NCI-H2227 treated with DMSO at 0.1 percent for 48 hours (cell line): ENCODE results near the gene PCDH7.

ENCODE experiments used
- DNase-seq: peaks from one replicate; lab custom pipeline; 2025; lab: John Stamatoyannopoulos, UW

Gene PCDH7

GRCh38 chr4:30720021-30720660, at the start of gene PCDH7:
Gene PCDH7 (plus strand): TSS chr4:30720369. CDS start chr4:30721423, 1,054 bp downstream.
- no peak for DNase-seq

GRCh38 chr4:30671926-30672448, 48.2 kb upstream of the PCDH7 start:
- DNase-seq: no peak

- DNase-seq: no peak
These were observed 24.0 kb upstream of the PCDH7 start for GRCh38 chr4:30696191-30696590.

- DNase-seq: no peak
These were observed 5.6 kb upstream of the PCDH7 start for GRCh38 chr4:30714408-30715031.

GRCh38 chr4:30716158-30716557, 4.0 kb upstream of the PCDH7 start:
- no peak for DNase-seq

GRCh38 chr4:30716681-30717207, 3.4 kb upstream of the PCDH7 start:
- no peak for DNase-seq

GRCh38 chr4:30717208-30718020, 2.8 kb upstream of the PCDH7 start:
- no peak for DNase-seq

- no peak for DNase-seq
These were observed 2.1 kb upstream of the PCDH7 start for GRCh38 chr4:30718021-30718542.

GRCh38 chr4:30718641-30719453, 1.3 kb upstream of the PCDH7 start:
- DNase-seq: no peak

GRCh38 chr4:30719454-30720020, 632 bp upstream of the PCDH7 start:
- DNase-seq: no peak

GRCh38 chr4:30720661-30721184, 554 bp downstream of the PCDH7 start:
- DNase-seq: no peak

- no peak for DNase-seq
These were observed 1.3 kb downstream of the PCDH7 start for GRCh38 chr4:30721185-30722091.

- DNase-seq: no peak
These were observed 1.9 kb downstream of the PCDH7 start for GRCh38 chr4:30722092-30722358.

GRCh38 chr4:30722359-30723200, 2.4 kb downstream of the PCDH7 start:
- no peak for DNase-seq

GRCh38 chr4:30723201-30723955, 3.2 kb downstream of the PCDH7 start:
- DNase-seq: no peak

- DNase-seq: no peak
These were observed 4.1 kb downstream of the PCDH7 start for GRCh38 chr4:30724247-30724646.

GRCh38 chr4:30725562-30725961, 5.4 kb downstream of the PCDH7 start:
- no peak for DNase-seq

GRCh38 chr4:30726090-30726675, 6.0 kb downstream of the PCDH7 start:
- no peak for DNase-seq
